SU-DHL-6 (cell line): ENCODE measurements around the gene ADAM12.

ENCODE experiments used
- EZH2phosphoT487 ChIP-seq: fragments of 200-600 bp; sonication (generic), shearing (Covaris generic); conservative IDR thresholded peaks from 2 replicates; pipeline ENCODE4 v1.6.1; 2018; ENCODE audit warnings: mild to moderate bottlenecking, antibody characterized with exemption, low read length, moderate library complexity, mixed read lengths
- TF ChIP-seq, protein P1 (sequence below): fragments of 200-600 bp; sonication (generic); IDR thresholded peaks from one replicate; pipeline ENCODE4 v1.5.1; 2017; ENCODE audit warnings: antibody characterized with exemption, mild to moderate bottlenecking, low read length, moderate library complexity; ENCODE audit not compliant: insufficient read depth, poor library complexity, severe bottlenecking

DNA sequence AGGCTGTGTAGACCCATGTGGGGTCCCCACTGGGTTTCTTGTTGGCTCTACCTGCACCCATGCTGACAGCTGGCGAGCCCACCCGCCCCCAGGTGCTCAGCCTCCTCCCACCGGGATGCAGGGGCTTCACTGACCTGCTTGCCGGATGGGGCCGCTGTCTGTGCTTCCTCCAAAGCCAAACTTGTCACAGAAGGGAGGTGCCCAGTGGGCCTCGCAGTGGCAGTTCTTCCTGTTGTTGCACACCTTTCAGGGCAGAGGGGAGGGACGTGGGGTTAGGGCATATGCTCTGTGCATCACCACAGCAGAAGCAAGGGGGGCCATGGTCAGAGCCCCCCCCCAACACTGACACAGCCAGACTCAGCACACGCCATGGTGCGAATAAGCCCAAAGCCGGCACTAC lies 345.4 kb downstream of the ADAM12 start:
- TF ChIP-seq, protein P1, sequence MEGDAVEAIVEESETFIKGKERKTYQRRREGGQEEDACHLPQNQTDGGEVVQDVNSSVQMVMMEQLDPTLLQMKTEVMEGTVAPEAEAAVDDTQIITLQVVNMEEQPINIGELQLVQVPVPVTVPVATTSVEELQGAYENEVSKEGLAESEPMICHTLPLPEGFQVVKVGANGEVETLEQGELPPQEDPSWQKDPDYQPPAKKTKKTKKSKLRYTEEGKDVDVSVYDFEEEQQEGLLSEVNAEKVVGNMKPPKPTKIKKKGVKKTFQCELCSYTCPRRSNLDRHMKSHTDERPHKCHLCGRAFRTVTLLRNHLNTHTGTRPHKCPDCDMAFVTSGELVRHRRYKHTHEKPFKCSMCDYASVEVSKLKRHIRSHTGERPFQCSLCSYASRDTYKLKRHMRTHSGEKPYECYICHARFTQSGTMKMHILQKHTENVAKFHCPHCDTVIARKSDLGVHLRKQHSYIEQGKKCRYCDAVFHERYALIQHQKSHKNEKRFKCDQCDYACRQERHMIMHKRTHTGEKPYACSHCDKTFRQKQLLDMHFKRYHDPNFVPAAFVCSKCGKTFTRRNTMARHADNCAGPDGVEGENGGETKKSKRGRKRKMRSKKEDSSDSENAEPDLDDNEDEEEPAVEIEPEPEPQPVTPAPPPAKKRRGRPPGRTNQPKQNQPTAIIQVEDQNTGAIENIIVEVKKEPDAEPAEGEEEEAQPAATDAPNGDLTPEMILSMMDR: no peak
- no peak for TF ChIP-seq EZH2phosphoT487
